AG10803 (cell line): ENCODE data around the gene CLDN7.

Source experiments
- DNase-seq: peaks from one replicate; pipeline ENCODE4 v3.0.0; 2010; ENCODE audit warnings: low read depth
- H3K4me3 ChIP-seq: 2 replicates; pipeline ENCODE4 v1.5.1; 2011; ENCODE audit warnings: mild to moderate bottlenecking, low read length, control low read depth
- TF ChIP-seq, protein P1 (sequence below): conservative IDR thresholded peaks from 2 replicates; pipeline ENCODE4 v1.5.1; 2011; ENCODE audit warnings: mild to moderate bottlenecking, low read length, control low read depth, inconsistent platforms

The CLDN7 gene

GRCh38 chr17:7293816-7294613, 31.7 kb upstream of the CLDN7 start:
- DNase-seq, result no peak
- no peak overlapping the region for H3K4me3 ChIP-seq

GRCh38 chr17:7293159-7293558, 30.9 kb upstream of the CLDN7 start:
- no peak for DNase-seq
- TF ChIP-seq, protein P1, sequence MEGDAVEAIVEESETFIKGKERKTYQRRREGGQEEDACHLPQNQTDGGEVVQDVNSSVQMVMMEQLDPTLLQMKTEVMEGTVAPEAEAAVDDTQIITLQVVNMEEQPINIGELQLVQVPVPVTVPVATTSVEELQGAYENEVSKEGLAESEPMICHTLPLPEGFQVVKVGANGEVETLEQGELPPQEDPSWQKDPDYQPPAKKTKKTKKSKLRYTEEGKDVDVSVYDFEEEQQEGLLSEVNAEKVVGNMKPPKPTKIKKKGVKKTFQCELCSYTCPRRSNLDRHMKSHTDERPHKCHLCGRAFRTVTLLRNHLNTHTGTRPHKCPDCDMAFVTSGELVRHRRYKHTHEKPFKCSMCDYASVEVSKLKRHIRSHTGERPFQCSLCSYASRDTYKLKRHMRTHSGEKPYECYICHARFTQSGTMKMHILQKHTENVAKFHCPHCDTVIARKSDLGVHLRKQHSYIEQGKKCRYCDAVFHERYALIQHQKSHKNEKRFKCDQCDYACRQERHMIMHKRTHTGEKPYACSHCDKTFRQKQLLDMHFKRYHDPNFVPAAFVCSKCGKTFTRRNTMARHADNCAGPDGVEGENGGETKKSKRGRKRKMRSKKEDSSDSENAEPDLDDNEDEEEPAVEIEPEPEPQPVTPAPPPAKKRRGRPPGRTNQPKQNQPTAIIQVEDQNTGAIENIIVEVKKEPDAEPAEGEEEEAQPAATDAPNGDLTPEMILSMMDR, result no peak
- no peak overlapping the region for H3K4me3 ChIP-seq

More at GRCh38 chr17:7293816-7294613, 31.7 kb upstream of the CLDN7 start:
- TF ChIP-seq, protein P1, result no peak

GRCh38 chr17:7292729-7293128, 30.5 kb upstream of the CLDN7 start:
- DNase-seq, result no peak
- TF ChIP-seq, protein P1, result no peak
- no peak overlapping the region for H3K4me3 ChIP-seq

DNA sequence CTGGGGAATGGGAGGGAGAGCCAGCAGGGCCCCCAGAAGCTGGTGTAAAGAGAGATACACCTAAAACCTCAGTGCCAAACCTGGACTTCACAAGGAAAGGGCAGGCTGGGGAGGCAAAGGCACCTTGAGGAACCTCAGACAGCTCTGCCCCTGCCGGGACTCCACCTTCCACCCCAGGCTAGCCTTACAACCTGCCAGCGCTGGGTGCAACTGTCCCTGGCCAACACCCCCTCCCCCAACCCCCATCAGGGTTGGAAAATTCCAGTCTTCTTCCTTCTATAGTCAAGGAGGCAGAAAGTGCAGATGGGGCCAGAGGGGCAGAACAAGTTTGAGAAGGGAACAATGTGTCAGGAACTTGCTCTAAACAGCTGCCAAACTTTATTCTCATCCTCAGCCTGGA, 29.9 kb upstream of the CLDN7 start:
- DNase-seq, result no peak
- TF ChIP-seq, protein P1, result no peak
- no peak overlapping the region for H3K4me3 ChIP-seq

- TF ChIP-seq, protein P1, result no peak
- DNase-seq, result no peak
- no peak overlapping the region for H3K4me3 ChIP-seq
These were observed 28.4 kb upstream of the CLDN7 start for GRCh38 chr17:7290685-7291084.

- no peak for DNase-seq
- H3K4me3 ChIP-seq, result no peak overlapping the region
- TF ChIP-seq, protein P1, result no peak
These were observed 27.9 kb upstream of the CLDN7 start for GRCh38 chr17:7290166-7290565.
